Keratinocyte (primary cell): ENCODE measurements around the gene PRODH2.

Experiments used
- CTCF ChIP-seq, 3 experiments: IDR thresholded peaks in 1 of 3; conservative IDR thresholded peaks in 1 of 3; optimal IDR thresholded peaks in 1 of 3; 2 replicates in 2 of 3; 3 replicates in 1 of 3; pipeline versions ENCODE3 to v1.5.1; 2011; ENCODE audit warnings: low read length in 3 of 3, mild to moderate bottlenecking in 3 of 3, moderate library complexity in 2 of 3, control low read depth in 1 of 3, inconsistent platforms in 1 of 3; ENCODE audit not compliant: insufficient read depth in 2 of 3; ENCODE audit errors: extremely low read depth in 1 of 3
- EZH2 ChIP-seq: IDR thresholded peaks from one replicate; pipeline ENCODE4 v1.6.1; 2012; ENCODE audit warnings: inconsistent platforms, mild to moderate bottlenecking, low read length, moderate library complexity

GRCh38 chr19:35757231-35757748 is 55.4 kb downstream of the PRODH2 start:
- TF ChIP-seq CTCF (optimal IDR thresholded peaks at IDR 0.05 in 1 of 3, IDR thresholded peaks at IDR 0.05 in 1 of 3, conservative IDR thresholded peaks at IDR 0.05 in 1 of 3; ENCODE audit: extremely low read depth in 1 of 3, insufficient read depth in 2 of 3, low read length in 3 of 3) = no peak
- TF ChIP-seq EZH2 = no peak
